H1 (cell line): ENCODE measurements around the gene COL17A1. TPM values are rescaled to one million over a fixed set of nuclear protein-coding genes. Genes with fewer than 3 reads are reported as not detected.

Experiments used
- CBX8 ChIP-seq: fragments of 300-800, 300-1000 bp; sonication (generic); IDR thresholded peaks from 2 replicates; pipeline ENCODE4 v1.7.1; 2016; ENCODE audit warnings: low read depth, low read length, borderline replicate concordance
- MAX ChIP-seq: IDR thresholded peaks from 2 replicates; pipeline ENCODE4 v1.6.1; 2012; ENCODE audit warnings: inconsistent platforms
- RXRA ChIP-seq: IDR thresholded peaks from 2 replicates; pipeline ENCODE4 v1.6.1; 2011; ENCODE audit warnings: low read depth, mild to moderate bottlenecking, low read length, moderate library complexity; ENCODE audit not compliant: insufficient read depth
- SAP30 ChIP-seq: fragments of 300-600 bp; sonication (generic); IDR thresholded peaks from 2 replicates; pipeline ENCODE4 v1.7.1; 2012; ENCODE audit warnings: low read length, moderate library complexity, mild to moderate bottlenecking, inconsistent platforms; ENCODE audit not compliant: insufficient read depth, insufficient replicate concordance
- SIN3A ChIP-seq, 2 experiments: IDR thresholded peaks in 1 of 2; conservative IDR thresholded peaks in 1 of 2; 2 replicates each; pipeline ENCODE4 v1.6.1; 2011 to 2012; ENCODE audit warnings: low read length in 2 of 2, improper control_type of control experiment in 1 of 2, low read depth in 1 of 2, mild to moderate bottlenecking in 1 of 2
- SP1 ChIP-seq: IDR thresholded peaks from 2 replicates; pipeline ENCODE4 v1.6.1; 2011; ENCODE audit warnings: low read depth, low read length
- YY1 ChIP-seq: IDR thresholded peaks from 2 replicates; pipeline ENCODE4 v1.6.1; 2011; ENCODE audit warnings: low read depth, mild to moderate bottlenecking, low read length
- polyA plus RNA-seq, 7 experiments: library from polyadenylated mRNA; depleted of rRNA in 3 of 7; stranded (reverse) in 5 of 7; unstranded in 2 of 7; fragments of >200 nt in 5 of 7; fragments of 200-250 nt in 2 of 7; gene quantifications; 1 replicate in 5 of 7; 2 replicates in 1 of 7; 4 replicates in 1 of 7; pipeline versions ENCODE4 v1.2.1 to v1.2.3, GENCODE V29; 2011 to 2013; ENCODE audit warnings: missing spikeins in 2 of 7, mixed read lengths in 2 of 7
- total RNA-seq: library from RNA; stranded (reverse); fragmentation: NEBNext Ultra II Directional; extraction: Animal tissue kit (Norgen Biotek cat#: 25700); gene quantifications from 2 replicates; pipeline ENCODE4 v1.2.1, GENCODE V29; 2021

The COL17A1 gene
- total and polyA plus RNA-seq, 2 of the 8 experiments (the other 6 are each of a cell fraction or from before 2014, with no cell fraction given) = 0.35 to 0.37 TPM

- TF ChIP-seq RXRA = no peak
- no peak for TF ChIP-seq SP1
- no peak for TF ChIP-seq SAP30
- no peak for TF ChIP-seq SIN3A (conservative IDR thresholded peaks at IDR 0.05 in 1 of 2, IDR thresholded peaks at IDR 0.05 in 1 of 2; ENCODE audit: low read depth in 1 of 2, low read length in 2 of 2)
- TF ChIP-seq YY1 = no peak
- no peak for TF ChIP-seq MAX
- no peak for TF ChIP-seq CBX8
Observed at GRCh38 chr10:103986360-103986759, 99.3 kb downstream of the COL17A1 start (continued).
